ENCODE data around the gene GNAQ.
"Not testable (repeated sequence)": the region's sequence is repeated elsewhere in the genome, so short reads cannot be mapped to it uniquely, and the experiment has no call there.

GNAQ gene

GRCh38 chr9:77769246-77769645, 262.4 kb downstream of the GNAQ start:
- DNase-seq (ENCODE audit: low read depth) = no peak

GRCh38 chr9:77766587-77766986, 265.0 kb downstream of the GNAQ start:
- DNase-seq (ENCODE audit: low read depth) = no peak

GRCh38 chr9:77765781-77766259, 265.8 kb downstream of the GNAQ start:
- DNase-seq (ENCODE audit: low read depth) = no peak

GRCh38 chr9:77764894-77765780, 266.5 kb downstream of the GNAQ start:
- peak; percentile 68 for DNase-seq (ENCODE audit: low read depth)

GRCh38 chr9:77763566-77763965, 268.0 kb downstream of the GNAQ start:
- no peak for DNase-seq (ENCODE audit: low read depth)

- DNase-seq (ENCODE audit: low read depth) = not testable (repeated sequence)
Observed at GRCh38 chr9:77760919-77761318, 270.7 kb downstream of the GNAQ start.

GRCh38 chr9:77759391-77759790, 272.2 kb downstream of the GNAQ start:
- DNase-seq (ENCODE audit: low read depth) = no peak

GRCh38 chr9:77756449-77756848, 275.2 kb downstream of the GNAQ start:
- no peak for DNase-seq (ENCODE audit: low read depth)

GRCh38 chr9:77753180-77753579, 278.4 kb downstream of the GNAQ start:
- no peak for DNase-seq (ENCODE audit: low read depth)

- DNase-seq (ENCODE audit: low read depth) = peak; percentile 92
Observed at GRCh38 chr9:77752554-77752953, 279.1 kb downstream of the GNAQ start.

GRCh38 chr9:77751341-77752091, 280.1 kb downstream of the GNAQ start:
- peak; percentile 81 for DNase-seq (ENCODE audit: low read depth)

GRCh38 chr9:77750981-77751340, 280.6 kb downstream of the GNAQ start:
- DNase-seq (ENCODE audit: low read depth) = no peak

GRCh38 chr9:77750284-77750683, 281.3 kb downstream of the GNAQ start:
- no peak for DNase-seq (ENCODE audit: low read depth)

- no peak for DNase-seq (ENCODE audit: low read depth)
Observed at GRCh38 chr9:77748214-77748772, 283.3 kb downstream of the GNAQ start.

- DNase-seq (ENCODE audit: low read depth) = peak; percentile 39
Observed at GRCh38 chr9:77747163-77747562, 284.4 kb downstream of the GNAQ start.

- DNase-seq (ENCODE audit: low read depth) = no peak
Observed at GRCh38 chr9:77744841-77745430, 286.7 kb downstream of the GNAQ start.

- no peak for DNase-seq (ENCODE audit: low read depth)
Observed at GRCh38 chr9:77743386-77743785, 288.2 kb downstream of the GNAQ start.

- DNase-seq (ENCODE audit: low read depth) = no peak
Observed at GRCh38 chr9:77738932-77739331, 292.7 kb downstream of the GNAQ start.

GRCh38 chr9:77735494-77735893, 296.1 kb downstream of the GNAQ start:
- peak; percentile 65 for DNase-seq (ENCODE audit: low read depth)

- peak; percentile 54 for DNase-seq (ENCODE audit: low read depth)
Observed at GRCh38 chr9:77731930-77732329, 299.7 kb downstream of the GNAQ start.

GRCh38 chr9:77731008-77731698, 300.5 kb downstream of the GNAQ start:
- no peak for DNase-seq (ENCODE audit: low read depth)

GRCh38 chr9:77729177-77729576, 302.4 kb downstream of the GNAQ start:
- no peak for DNase-seq (ENCODE audit: low read depth)

Measured in amniotic epithelial cell (primary cell).